Loucy (cell line): ENCODE measurements around the gene PRR12.

Source experiments
- H2AFZ ChIP-seq: fragments of 200-600 bp; sonication (generic); 2 replicates; pipeline ENCODE4 v1.6.0; 2016; ENCODE audit warnings: antibody characterized with exemption, mild to moderate bottlenecking, low read length, moderate library complexity
- H3F3A ChIP-seq: fragments of 200-600 bp; 2 replicates; pipeline ENCODE4 v1.6.0; 2016; ENCODE audit warnings: antibody characterized with exemption, low read depth, mild to moderate bottlenecking
- H3K27me3 ChIP-seq: fragments of 200-600 bp; sonication (generic); 2 replicates; pipeline ENCODE4 v1.6.1; 2014; ENCODE audit warnings: low read length, mild to moderate bottlenecking; ENCODE audit not compliant: insufficient read depth, poor library complexity, severe bottlenecking
- H3K36me3 ChIP-seq: fragments of 200-600 bp; sonication (generic); 2 replicates; pipeline ENCODE4 v1.6.1; 2016; ENCODE audit warnings: low read length; ENCODE audit not compliant: insufficient read depth
- H3K4me1 ChIP-seq: fragments of 200-600 bp; sonication (generic); 2 replicates; pipeline ENCODE4 v1.5.1; 2014; ENCODE audit warnings: low read length, mild to moderate bottlenecking; ENCODE audit not compliant: insufficient read depth, poor library complexity, severe bottlenecking
- H3K4me2 ChIP-seq: fragments of 200-600 bp; sonication (generic); 2 replicates; pipeline ENCODE4 v1.6.0; 2014; ENCODE audit warnings: antibody characterized with exemption, low read length, low read depth, mild to moderate bottlenecking; ENCODE audit not compliant: poor library complexity, severe bottlenecking
- H3K4me3 ChIP-seq: fragments of 200-600 bp; sonication (generic); 2 replicates; pipeline ENCODE4 v1.5.1; 2014; ENCODE audit warnings: low read length, mild to moderate bottlenecking, mixed read lengths; ENCODE audit not compliant: poor library complexity, severe bottlenecking
- H3K79me2 ChIP-seq: fragments of 200-600 bp; sonication (generic); 2 replicates; pipeline ENCODE4 v1.6.1; 2014; ENCODE audit warnings: low read length; ENCODE audit not compliant: insufficient read depth
- H3K9ac ChIP-seq: fragments of 200-600 bp; sonication (generic); 2 replicates; pipeline ENCODE4 v1.6.0; 2014; ENCODE audit warnings: mild to moderate bottlenecking, low read depth, low read length, moderate library complexity; ENCODE audit not compliant: poor library complexity, severe bottlenecking
- H3K9me2 ChIP-seq: fragments of 200-600 bp; sonication (generic); replicated peaks from 2 replicates; pipeline ENCODE4 v1.6.1; 2016; ENCODE audit warnings: low read depth, low read length, mixed read lengths
- H3K9me3 ChIP-seq: fragments of 200-600 bp; sonication (generic); 2 replicates; pipeline ENCODE4 v1.6.1; 2014; ENCODE audit warnings: mild to moderate bottlenecking, antibody characterized with exemption, low read length, low read depth; ENCODE audit not compliant: insufficient read depth
- H4K20me1 ChIP-seq: fragments of 200-600 bp; sonication (generic); 2 replicates; pipeline ENCODE4 v1.6.0; 2014; ENCODE audit warnings: antibody characterized with exemption, low read length, mild to moderate bottlenecking; ENCODE audit not compliant: insufficient read depth, poor library complexity, severe bottlenecking
- EZH2phosphoT487 ChIP-seq: fragments of 200-600 bp; IDR thresholded peaks from 2 replicates; pipeline ENCODE4 v1.6.1; 2018; ENCODE audit warnings: antibody characterized with exemption, mild to moderate bottlenecking, moderate library complexity, borderline replicate concordance
- TF ChIP-seq, protein P1 (sequence below): fragments of 200-600 bp; sonication (generic); conservative IDR thresholded peaks from 2 replicates; pipeline ENCODE4 v1.5.1; 2014; ENCODE audit warnings: mild to moderate bottlenecking, antibody characterized with exemption, low read length

The PRR12 gene

DNA sequence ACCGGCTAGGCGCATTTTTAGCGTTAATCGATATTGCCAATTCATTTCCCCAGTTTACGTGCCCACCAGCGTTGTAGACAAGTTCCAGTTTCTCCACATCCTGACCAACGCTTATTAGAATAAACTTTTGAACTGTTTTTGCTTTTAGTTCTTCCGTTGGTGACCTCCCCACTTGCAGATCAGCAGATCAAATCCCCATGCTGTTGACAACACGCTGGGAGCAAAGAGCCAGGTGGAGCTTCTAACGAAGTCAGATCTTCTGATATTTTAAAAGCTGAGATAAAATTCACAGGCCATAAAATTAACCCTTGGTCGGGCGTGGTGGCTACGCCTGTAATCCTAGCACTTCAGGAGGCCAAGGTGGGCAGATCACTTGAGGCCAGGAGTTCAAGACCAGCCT is 41.9 kb upstream of the PRR12 start:
- no peak overlapping the region for H3K4me3 ChIP-seq
- no peaks in the 10 kb centered on the region for H3K9me2 ChIP-seq
- no peaks in the 10 kb centered on the region for H3K36me3 ChIP-seq
- no peaks in the 10 kb centered on the region for H3K79me2 ChIP-seq
- H3K9ac ChIP-seq = no peak overlapping the region
- H3K4me1 ChIP-seq = no peaks in the 10 kb centered on the region
- H3K9me3 ChIP-seq = no peaks in the 10 kb centered on the region
- H3K27me3 ChIP-seq = no peaks in the 10 kb centered on the region
- no peaks in the 10 kb centered on the region for H3F3A ChIP-seq
- TF ChIP-seq EZH2phosphoT487 = no peak
- TF ChIP-seq, protein P1, sequence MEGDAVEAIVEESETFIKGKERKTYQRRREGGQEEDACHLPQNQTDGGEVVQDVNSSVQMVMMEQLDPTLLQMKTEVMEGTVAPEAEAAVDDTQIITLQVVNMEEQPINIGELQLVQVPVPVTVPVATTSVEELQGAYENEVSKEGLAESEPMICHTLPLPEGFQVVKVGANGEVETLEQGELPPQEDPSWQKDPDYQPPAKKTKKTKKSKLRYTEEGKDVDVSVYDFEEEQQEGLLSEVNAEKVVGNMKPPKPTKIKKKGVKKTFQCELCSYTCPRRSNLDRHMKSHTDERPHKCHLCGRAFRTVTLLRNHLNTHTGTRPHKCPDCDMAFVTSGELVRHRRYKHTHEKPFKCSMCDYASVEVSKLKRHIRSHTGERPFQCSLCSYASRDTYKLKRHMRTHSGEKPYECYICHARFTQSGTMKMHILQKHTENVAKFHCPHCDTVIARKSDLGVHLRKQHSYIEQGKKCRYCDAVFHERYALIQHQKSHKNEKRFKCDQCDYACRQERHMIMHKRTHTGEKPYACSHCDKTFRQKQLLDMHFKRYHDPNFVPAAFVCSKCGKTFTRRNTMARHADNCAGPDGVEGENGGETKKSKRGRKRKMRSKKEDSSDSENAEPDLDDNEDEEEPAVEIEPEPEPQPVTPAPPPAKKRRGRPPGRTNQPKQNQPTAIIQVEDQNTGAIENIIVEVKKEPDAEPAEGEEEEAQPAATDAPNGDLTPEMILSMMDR = no peak
- no peaks in the 10 kb centered on the region for H4K20me1 ChIP-seq
- H2AFZ ChIP-seq = no peak overlapping the region
- H3K4me2 ChIP-seq = no peak overlapping the region

DNA sequence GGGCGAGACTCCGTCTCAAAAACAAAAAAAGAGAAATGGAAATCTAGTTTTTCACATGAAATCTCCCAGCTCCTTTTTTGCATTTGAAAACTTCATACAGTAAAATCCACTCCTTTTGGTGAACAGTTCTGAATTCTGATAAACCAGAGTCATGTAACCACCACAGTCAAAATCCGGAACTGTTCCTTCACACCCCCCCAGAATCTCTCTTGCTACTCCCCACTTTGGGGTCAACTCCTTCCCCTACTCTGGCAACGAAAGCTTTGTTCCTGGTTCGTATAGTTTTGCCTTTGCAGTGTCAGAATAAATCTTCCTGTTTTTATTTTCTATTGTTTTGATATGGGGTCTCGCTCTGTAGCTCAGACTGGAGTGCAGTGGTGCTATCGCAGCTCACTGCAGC is 39.5 kb upstream of the PRR12 start:
- H3K9ac ChIP-seq = no peak overlapping the region
- no peaks in the 10 kb centered on the region for H3K9me3 ChIP-seq
- H3K4me3 ChIP-seq = no peak overlapping the region
- H3F3A ChIP-seq = no peaks in the 10 kb centered on the region
- no peaks in the 10 kb centered on the region for H3K27me3 ChIP-seq
- H3K36me3 ChIP-seq = peaks cover 9% of the 10 kb centered on the region; the same call in 1 of the 2 replicates
- H4K20me1 ChIP-seq = no peaks in the 10 kb centered on the region
- H3K79me2 ChIP-seq = no peaks in the 10 kb centered on the region
- no peaks in the 10 kb centered on the region for H3K4me1 ChIP-seq
- H3K9me2 ChIP-seq = no peaks in the 10 kb centered on the region
- TF ChIP-seq, protein P1 = no peak
- no peak for TF ChIP-seq EZH2phosphoT487
- no peak overlapping the region for H2AFZ ChIP-seq
- no peak overlapping the region for H3K4me2 ChIP-seq

DNA sequence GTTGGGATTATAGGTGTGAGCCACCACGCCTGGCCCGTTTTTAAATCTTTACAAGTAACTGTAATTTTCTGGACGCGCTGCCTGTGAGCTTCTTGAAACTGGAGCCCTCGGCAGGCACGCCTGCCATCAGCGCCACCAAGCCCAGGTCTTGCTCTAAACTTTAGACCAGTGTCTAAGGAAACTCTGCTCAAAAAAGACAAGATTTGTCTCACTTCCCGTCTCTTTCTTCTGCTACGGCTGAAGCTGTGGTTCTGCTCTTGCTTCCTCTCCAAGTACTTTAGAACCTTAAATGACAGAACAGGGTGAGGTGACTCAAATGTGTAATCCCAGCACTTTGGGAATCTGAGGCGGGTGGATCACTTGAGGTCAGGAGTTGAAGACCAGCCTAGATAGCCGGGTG is 38.2 kb upstream of the PRR12 start:
- no peak overlapping the region for H2AFZ ChIP-seq
- H4K20me1 ChIP-seq = no peaks in the 10 kb centered on the region
- peaks cover 22% of the 10 kb centered on the region; the same call in 1 of the 2 replicates for H3K36me3 ChIP-seq
- TF ChIP-seq, protein P1 = no peak
- no peak for TF ChIP-seq EZH2phosphoT487
- no peaks in the 10 kb centered on the region for H3K9me3 ChIP-seq
- H3K4me3 ChIP-seq = no peak overlapping the region
- H3F3A ChIP-seq = no peaks in the 10 kb centered on the region
- no peak overlapping the region for H3K4me2 ChIP-seq
- no peaks in the 10 kb centered on the region for H3K9me2 ChIP-seq
- H3K79me2 ChIP-seq = no peaks in the 10 kb centered on the region
- H3K27me3 ChIP-seq = no peaks in the 10 kb centered on the region
- no peak overlapping the region for H3K9ac ChIP-seq
- H3K4me1 ChIP-seq = no peaks in the 10 kb centered on the region
